ENCODE measurements around the gene TMEM11. TPM values are rescaled to one million over a fixed set of nuclear protein-coding genes. Genes with fewer than 3 reads are reported as not detected.
"Not testable (repeated sequence)": the region's sequence is repeated elsewhere in the genome, so short reads cannot be mapped to it uniquely, and the experiment has no call there.

Gene TMEM11
- total and polyA plus RNA-seq, 2 donors (not counting 1 experiment from before 2014, with no cell fraction given): 21.4 to 25.3 TPM

GRCh38 chr17:21194226-21194625 lies 19.7 kb downstream of the TMEM11 start:
- DNase-seq: no peak
- Histone ChIP-seq H2AFZ (ENCODE audit: insufficient read depth, low read depth, low read length, poor library complexity, severe bottlenecking) (no peak overlapping the region), H3K4me2 (replicated peaks; ENCODE audit: low read depth, low read length, poor library complexity, severe bottlenecking) (no peak overlapping the region), H3K9ac (ENCODE audit: low read length) (no peak overlapping the region), H3K4me1 (ENCODE audit: control insufficient read depth in 2 of 2, insufficient read depth in 2 of 2, low read length in 2 of 2) (no peaks in the 10 kb centered on the region), H3K9me3 (ENCODE audit: control extremely low read depth in 1 of 3, control insufficient read depth in 2 of 3, insufficient read depth in 1 of 3, low read length in 2 of 3) (no peaks in the 10 kb centered on the region), H3K36me3 (replicated peaks in 1 of 2; ENCODE audit: control extremely low read depth in 1 of 2, control insufficient read depth in 1 of 2, extremely low read depth in 1 of 2, insufficient read depth in 2 of 2, low read length in 1 of 2) (peaks cover 1 to 25% of the 10 kb centered on the region in 2 experiments), H4K20me1 (ENCODE audit: control insufficient read depth, insufficient read depth, low read length, poor library complexity, severe bottlenecking) (peaks cover 22% of the 10 kb centered on the region), H3K4me3 (ENCODE audit: control extremely low read depth in 1 of 5, extremely low read depth in 1 of 5, insufficient read depth in 1 of 5, low read depth in 2 of 5, low read length in 4 of 5) (no peak overlapping the region), H3K79me2 (ENCODE audit: control insufficient read depth, insufficient read depth, low read length) (peaks cover under 1% of the 10 kb centered on the region), H3K27me3 (replicated peaks in 1 of 4; ENCODE audit: control extremely low read depth in 1 of 4, control insufficient read depth in 3 of 4, insufficient read depth in 4 of 4, low read length in 3 of 4) (no peaks in the 10 kb centered on the region), H3K27ac (ENCODE audit: low read length in 2 of 2) (no peak overlapping the region)
- no peak overlapping the region for H3K27ac Mint-ChIP-seq
- no peak for TF ChIP-seq CTCF (IDR thresholded peaks at IDR 0.05)
- no peaks in the 10 kb centered on the region for H3K27me3 Mint-ChIP-seq
- H3K4me3 Mint-ChIP-seq: no peak overlapping the region
- H3K4me1 Mint-ChIP-seq: peaks cover 5% of the 10 kb centered on the region
- ATAC-seq (ENCODE audit: low read depth): no peak
- WGBS (ENCODE audit: insufficient coverage): 70% methylated on average over 5 of the region's 8 CpGs
- no peaks in the 10 kb centered on the region for H3K9me3 Mint-ChIP-seq (ENCODE audit: insufficient read depth)
- ChIA-PET CTCF (no interaction called here), POLR2A (no interaction called here)
- intact Hi-C loops (cut with micrococcal nuclease): no loop called here

DNA sequence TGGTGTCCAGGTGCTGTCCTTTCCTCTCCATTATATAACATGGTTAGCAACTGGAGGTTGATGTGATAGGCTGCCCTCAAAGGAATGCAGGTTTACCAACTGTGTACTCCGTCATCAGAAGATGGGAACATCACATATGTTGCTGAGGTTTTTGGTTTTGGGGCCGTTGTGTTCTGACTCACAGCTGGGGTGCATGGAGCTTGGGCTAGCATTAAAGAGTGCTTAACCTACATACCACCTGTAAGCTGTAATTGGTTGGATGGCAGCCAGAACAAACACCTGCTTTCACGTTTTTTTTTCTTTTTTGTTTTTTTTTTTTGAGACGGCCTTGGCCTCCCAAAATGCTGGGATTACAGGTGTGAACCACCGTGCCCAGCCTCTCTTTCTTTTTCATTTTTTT lies 20.9 kb downstream of the TMEM11 start:
- Histone ChIP-seq H3K27me3 (replicated peaks in 1 of 4; ENCODE audit: control extremely low read depth in 1 of 4, control insufficient read depth in 3 of 4, insufficient read depth in 4 of 4, low read length in 3 of 4) (no peaks in the 10 kb centered on the region), H3K27ac (ENCODE audit: low read length in 2 of 2) (no peak overlapping the region), H4K20me1 (ENCODE audit: control insufficient read depth, insufficient read depth, low read length, poor library complexity, severe bottlenecking) (peaks cover 10% of the 10 kb centered on the region), H2AFZ (ENCODE audit: insufficient read depth, low read depth, low read length, poor library complexity, severe bottlenecking) (no peak overlapping the region), H3K9me3 (ENCODE audit: control extremely low read depth in 1 of 3, control insufficient read depth in 2 of 3, insufficient read depth in 1 of 3, low read length in 2 of 3) (no peaks in the 10 kb centered on the region), H3K9ac (ENCODE audit: low read length) (no peak overlapping the region), H3K36me3 (replicated peaks in 1 of 2; ENCODE audit: control extremely low read depth in 1 of 2, control insufficient read depth in 1 of 2, extremely low read depth in 1 of 2, insufficient read depth in 2 of 2, low read length in 1 of 2) (peaks cover 1 to 25% of the 10 kb centered on the region in 2 experiments), H3K4me1 (ENCODE audit: control insufficient read depth in 2 of 2, insufficient read depth in 2 of 2, low read length in 2 of 2) (no peaks in the 10 kb centered on the region), H3K4me3 (ENCODE audit: control extremely low read depth in 1 of 5, extremely low read depth in 1 of 5, insufficient read depth in 1 of 5, low read depth in 2 of 5, low read length in 4 of 5) (no peak overlapping the region), H3K4me2 (replicated peaks; ENCODE audit: low read depth, low read length, poor library complexity, severe bottlenecking) (no peak overlapping the region), H3K79me2 (ENCODE audit: control insufficient read depth, insufficient read depth, low read length) (no peaks in the 10 kb centered on the region)
- DNase-seq (no peak), ATAC-seq (ENCODE audit: low read depth) (no peak)
- TF ChIP-seq EZH2 (IDR thresholded peaks at IDR 0.05; ENCODE audit: borderline replicate concordance, insufficient read depth, low read depth, low read length, poor library complexity, severe bottlenecking) (no peak), CTCF (IDR thresholded peaks at IDR 0.05) (no peak)
- intact Hi-C loops (cut with micrococcal nuclease): no loop called here
- H3K27ac Mint-ChIP-seq: no peak overlapping the region
- H3K4me1 Mint-ChIP-seq: no peaks in the 10 kb centered on the region
- CTCF ChIA-PET: no interaction called here
- H3K4me3 Mint-ChIP-seq: no peak overlapping the region
- POLR2A ChIA-PET: no interaction called here
- no CpG with 5 or more reads among the region's 5 CpGs for WGBS (ENCODE audit: insufficient coverage)
- H3K9me3 Mint-ChIP-seq (ENCODE audit: insufficient read depth): no peaks in the 10 kb centered on the region
- no peaks in the 10 kb centered on the region for H3K27me3 Mint-ChIP-seq

DNA sequence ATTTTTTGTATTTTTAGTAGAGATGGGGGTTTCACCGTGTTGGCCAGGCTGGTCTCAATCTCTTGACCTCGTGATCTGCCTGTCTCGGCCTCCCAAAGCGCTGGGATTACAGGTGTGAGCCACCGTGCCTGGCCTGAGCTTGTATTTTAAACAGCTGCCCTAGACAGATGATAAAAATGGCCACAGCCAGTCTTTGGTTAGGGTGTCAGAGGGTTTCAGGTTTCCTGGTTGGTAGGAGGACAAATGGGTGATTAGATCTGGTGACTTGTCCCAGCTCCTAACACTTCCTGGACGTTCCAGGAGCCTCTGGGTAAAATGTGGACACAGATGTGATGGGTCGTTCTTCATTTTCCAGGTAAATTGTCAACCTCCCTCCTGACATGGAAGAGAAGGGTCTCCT lies 21.5 kb downstream of the TMEM11 start:
- H3K27me3 ChIP-seq (replicated peaks in 1 of 4; ENCODE audit: control extremely low read depth in 1 of 4, control insufficient read depth in 3 of 4, insufficient read depth in 4 of 4, low read length in 3 of 4); H3K4me3 ChIP-seq (ENCODE audit: control extremely low read depth in 1 of 5, extremely low read depth in 1 of 5, insufficient read depth in 1 of 5, low read depth in 2 of 5, low read length in 4 of 5); H3K9ac ChIP-seq (ENCODE audit: low read length); H3K27ac Mint-ChIP-seq; H3K9me3 Mint-ChIP-seq (ENCODE audit: insufficient read depth); H2AFZ ChIP-seq (ENCODE audit: insufficient read depth, low read depth, low read length, poor library complexity, severe bottlenecking); CTCF ChIA-PET; H3K4me3 Mint-ChIP-seq; intact Hi-C loops (cut with micrococcal nuclease); ATAC-seq (ENCODE audit: low read depth); H3K4me1 Mint-ChIP-seq; DNase-seq; H3K27ac ChIP-seq (ENCODE audit: low read length in 2 of 2); H3K4me1 ChIP-seq (ENCODE audit: control insufficient read depth in 2 of 2, insufficient read depth in 2 of 2, low read length in 2 of 2); POLR2A ChIA-PET; H3K9me3 ChIP-seq (ENCODE audit: control extremely low read depth in 1 of 3, control insufficient read depth in 2 of 3, insufficient read depth in 1 of 3, low read length in 2 of 3); H4K20me1 ChIP-seq (ENCODE audit: control insufficient read depth, insufficient read depth, low read length, poor library complexity, severe bottlenecking); H3K4me2 ChIP-seq (replicated peaks; ENCODE audit: low read depth, low read length, poor library complexity, severe bottlenecking); H3K27me3 Mint-ChIP-seq; H3K79me2 ChIP-seq (ENCODE audit: control insufficient read depth, insufficient read depth, low read length): not testable (repeated sequence)
- peaks cover 1 to 19% of the 10 kb centered on the region in 2 experiments for H3K36me3 ChIP-seq (replicated peaks in 1 of 2; ENCODE audit: control extremely low read depth in 1 of 2, control insufficient read depth in 1 of 2, extremely low read depth in 1 of 2, insufficient read depth in 2 of 2, low read length in 1 of 2)
- WGBS (ENCODE audit: insufficient coverage): 100% methylated on average over 6 of the region's 7 CpGs
